Testis (tissue), 3 donors: Measurements from ENCODE around the gene GNAI1. TPM values are rescaled to one million over a fixed set of nuclear protein-coding genes. Genes with fewer than 3 reads are reported as not detected.

Experiments used
- DNase-seq: peaks from one replicate; pipeline ENCODE4 v3.0.0-alpha.2; 2019
- H3K27ac ChIP-seq, 2 donors: fragments of 200-600 bp; sonication (generic); one replicate each; pipeline ENCODE4 v1.5.1; 2019
- H3K27me3 ChIP-seq: fragments of 200-600 bp; sonication (generic); one replicate; pipeline ENCODE4 v1.5.1; 2019
- H3K36me3 ChIP-seq: fragments of 200-600 bp; sonication (generic); one replicate; pipeline ENCODE4 v1.5.1; 2017; ENCODE audit warnings: low read depth; ENCODE audit errors: missing control alignments
- H3K4me1 ChIP-seq: fragments of 200-600 bp; sonication (generic); one replicate; pipeline ENCODE4 v1.5.1; 2019
- H3K4me3 ChIP-seq, 2 donors: fragments of 200-600 bp; sonication (generic); one replicate each; pipeline ENCODE4 v1.5.1; 2017 to 2019
- H3K9me3 ChIP-seq: fragments of 200-600 bp; sonication (generic); one replicate; pipeline ENCODE4 v1.5.1; 2017
- CTCF ChIP-seq, 3 experiments: fragments of 450-650 bp in 2 of 3; fragments of 200-600 bp in 1 of 3; sonication (generic) in 1 of 3; IDR thresholded peaks; one replicate each; pipeline ENCODE4 v1.5.1; 2016 to 2019; ENCODE audit warnings: antibody characterized with exemption in 3 of 3, mild to moderate bottlenecking in 2 of 3, moderate library complexity in 1 of 3
- POLR2A ChIP-seq: fragments of 450-650 bp; IDR thresholded peaks from one replicate; pipeline ENCODE4 v1.6.1; 2017; ENCODE audit warnings: antibody characterized with exemption, mild to moderate bottlenecking, moderate library complexity
- WGBS, 2 donors: methylation state at CpG; one replicate each; pipeline ENCODE4 v1.1.5; 2018; 5-methylcytosine and 5-hydroxymethylcytosine counted together
- intact Hi-C: fragments of 100-400 bp; cut with DNase I; formaldehyde crosslinking; loops from one replicate; pipeline ENCODE4 v1.15.1; 2023; ENCODE audit warnings: low total_unique reads
- polyA plus RNA-seq: library from polyadenylated mRNA; stranded (reverse); fragments of 350-450 nt; fragmentation: Illumina TruSeq; extraction: RNeasy Lipid Tissue Mini Kit (QIAGEN cat#74804); gene quantifications from one replicate; pipeline ENCODE4 v1.2.3, GENCODE V29; 2014; ENCODE audit warnings: low read depth, low replicate concordance; ENCODE audit not compliant: insufficient read depth
- total RNA-seq, 2 donors: library from RNA; depleted of rRNA; stranded (reverse); fragments of >200 nt; gene quantifications; one replicate each; pipeline ENCODE4 v1.2.3, GENCODE V29; 2016

Gene GNAI1
- total and polyA plus RNA-seq, 3 donors from 2014 or later = 46.9 to 61.6 (median 59.0) TPM

- H3K27ac ChIP-seq = no peak overlapping the region
- TF ChIP-seq CTCF (IDR thresholded peaks at IDR 0.05) (no peak), POLR2A (no peak)
- H3K4me1 ChIP-seq = no peaks in the 10 kb centered on the region
- intact Hi-C loops = no loop called here
- 60 to 75% methylated on average over 4 of the region's 4 CpGs for WGBS, 2 donors
- no peaks in the 10 kb centered on the region for H3K36me3 ChIP-seq
- H3K27me3 ChIP-seq = no peaks in the 10 kb centered on the region
- H3K9me3 ChIP-seq = no peaks in the 10 kb centered on the region
- DNase-seq = no peak
- peak overlapping the region in 1 of 2 donors; percentile 17 for H3K4me3 ChIP-seq
Observed at GRCh38 chr7:80114159-80114558, 20.5 kb upstream of the GNAI1 start.

- no peak overlapping the region for H3K4me3 ChIP-seq
- peaks cover 4% of the 10 kb centered on the region for H3K4me1 ChIP-seq
- no peak overlapping the region for H3K27ac ChIP-seq
- H3K9me3 ChIP-seq = no peaks in the 10 kb centered on the region
- no peaks in the 10 kb centered on the region for H3K36me3 ChIP-seq
- 73% methylated on average over 4 of the region's 4 CpGs for WGBS, 2 donors
- TF ChIP-seq CTCF (IDR thresholded peaks at IDR 0.05) (no peak), POLR2A (no peak)
- no peak for DNase-seq
- intact Hi-C loops = no loop called here
- no peaks in the 10 kb centered on the region for H3K27me3 ChIP-seq
Observed at GRCh38 chr7:80124526-80125264, 9.9 kb upstream of the GNAI1 start.

- no peak for TF ChIP-seq CTCF (IDR thresholded peaks at IDR 0.05)
- no peak for TF ChIP-seq POLR2A
- 76 to 83% methylated on average over 1 of the region's 1 CpG for WGBS, 2 donors
- peaks cover 4% of the 10 kb centered on the region for H3K4me1 ChIP-seq
- no peaks in the 10 kb centered on the region for H3K9me3 ChIP-seq
- H3K27me3 ChIP-seq = no peaks in the 10 kb centered on the region
- intact Hi-C loops = no loop called here
- peak; percentile 85 for DNase-seq
- H3K36me3 ChIP-seq = no peaks in the 10 kb centered on the region
- no peak overlapping the region for H3K4me3 ChIP-seq
- H3K27ac ChIP-seq = no peak overlapping the region
Observed at GRCh38 chr7:80127412-80128160, 7.0 kb upstream of the GNAI1 start.

- Histone ChIP-seq H3K4me3 (no peak overlapping the region), H3K9me3 (no peaks in the 10 kb centered on the region), H3K27me3 (no peaks in the 10 kb centered on the region), H3K4me1 (peaks cover 4% of the 10 kb centered on the region), H3K36me3 (no peaks in the 10 kb centered on the region), H3K27ac (no peak overlapping the region)
- intact Hi-C loops = no loop called here
- no peak for DNase-seq
- WGBS, 2 donors = 78 to 90% methylated on average over 3 of the region's 3 CpGs
- no peak for TF ChIP-seq CTCF (IDR thresholded peaks at IDR 0.05)
- no peak for TF ChIP-seq POLR2A
Observed at GRCh38 chr7:80128918-80129317, 5.7 kb upstream of the GNAI1 start.
